Parathyroid adenoma (tissue), 2 donors: ENCODE results near the gene S100A13.
A peak's percentile ranks its signal among the peaks of the same experiment; 100 is the strongest.
"Not testable (repeated sequence)": the region's sequence is repeated elsewhere in the genome, so short reads cannot be mapped to it uniquely, and the experiment has no call there.

Experiments used
- H2AFZ ChIP-seq: fragments of 300-600 bp; sonication (generic); one replicate; pipeline ENCODE4 v1.7.0; 2017; ENCODE audit warnings: antibody characterized with exemption, mild to moderate bottlenecking
- H3K27ac ChIP-seq: fragments of 300-600 bp; sonication (generic); one replicate; pipeline ENCODE4 v1.7.0; 2017
- H3K27me3 ChIP-seq: fragments of 300-600 bp; sonication (generic); one replicate; pipeline ENCODE4 v1.7.0; 2017; ENCODE audit warnings: low read length; ENCODE audit not compliant: control insufficient read depth, insufficient read depth
- H3K36me3 ChIP-seq: fragments of 300-600 bp; sonication (generic); one replicate; pipeline ENCODE4 v1.7.0; 2017; ENCODE audit warnings: low read length; ENCODE audit not compliant: control insufficient read depth, insufficient read depth
- H3K4me1 ChIP-seq: fragments of 300-600 bp; sonication (generic); one replicate; pipeline ENCODE4 v1.7.0; 2017; ENCODE audit warnings: control low read depth
- H3K4me2 ChIP-seq: fragments of 300-600 bp; sonication (generic); one replicate; pipeline ENCODE4 v1.7.0; 2017; ENCODE audit warnings: low read length
- H3K4me3 ChIP-seq: fragments of 300-600 bp; sonication (generic); one replicate; pipeline ENCODE4 v1.7.0; 2017; ENCODE audit warnings: low read depth, low read length
- H3K79me2 ChIP-seq: fragments of 300-600 bp; sonication (generic); one replicate; pipeline ENCODE4 v1.7.0; 2017; ENCODE audit warnings: control low read depth
- H3K9ac ChIP-seq: fragments of 300-600 bp; sonication (generic); one replicate; pipeline ENCODE4 v1.7.0; 2017; ENCODE audit warnings: mild to moderate bottlenecking
- H3K9me3 ChIP-seq: fragments of 300-600 bp; sonication (generic); one replicate; pipeline ENCODE4 v1.7.0; 2017; ENCODE audit warnings: low read length; ENCODE audit not compliant: control insufficient read depth
- TF ChIP-seq, protein P1 (sequence below): fragments of 300-600 bp; sonication (generic); IDR thresholded peaks from one replicate; pipeline ENCODE4 v1.7.0; 2017; ENCODE audit warnings: antibody characterized with exemption, mild to moderate bottlenecking
- donor health status: primary hyperparathyroidism.

The S100A13 gene

DNA sequence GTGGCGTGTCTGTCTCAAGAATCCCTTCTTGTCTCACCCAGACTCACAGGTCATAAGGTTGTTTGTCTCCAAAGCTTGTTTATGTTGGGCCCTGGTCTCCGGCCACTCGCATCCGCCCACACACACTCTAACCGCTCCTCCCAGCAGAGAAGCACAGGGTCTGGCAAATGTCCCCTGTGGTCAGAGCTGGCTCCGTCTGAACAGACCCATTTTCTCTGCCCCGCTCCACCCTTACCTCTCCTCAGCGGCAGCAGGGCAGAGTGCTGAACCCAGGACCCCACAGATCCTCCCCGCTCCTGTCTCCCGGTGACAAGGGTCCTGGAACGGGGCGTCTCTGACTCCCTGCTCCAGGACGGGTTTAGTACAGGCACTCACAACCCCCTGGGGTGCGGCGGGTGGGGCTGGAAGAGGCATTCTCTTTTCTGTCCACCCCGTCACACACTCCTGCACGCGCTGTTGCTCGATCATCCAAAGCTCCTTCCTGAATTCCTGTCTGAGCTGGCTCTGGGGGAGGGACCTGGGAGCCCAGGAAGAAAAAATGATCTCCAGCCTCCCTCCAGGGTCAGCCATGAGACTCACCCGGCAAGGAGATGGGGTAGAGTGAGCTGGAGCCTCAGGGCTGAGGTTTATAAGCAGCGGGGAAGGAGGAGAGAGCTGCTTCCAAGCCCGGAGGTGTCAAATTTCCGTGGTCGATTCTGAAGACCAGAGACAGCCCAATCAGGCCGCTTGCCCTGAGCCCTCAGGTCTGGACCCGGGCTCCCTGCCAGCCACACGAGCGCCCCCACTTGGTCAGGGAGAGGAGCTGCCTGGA, at the start of gene S100A13:
TSS of gene S100A13 (minus strand) at position 602 of the 811 bp plus-strand sequence. CDS start 1,033 bp downstream, outside the sequence.
- H3K79me2 ChIP-seq: peaks cover 6% of the 10 kb centered on the region
- peaks cover 16% of the 10 kb centered on the region for H3K4me1 ChIP-seq
- TF ChIP-seq, protein P1, sequence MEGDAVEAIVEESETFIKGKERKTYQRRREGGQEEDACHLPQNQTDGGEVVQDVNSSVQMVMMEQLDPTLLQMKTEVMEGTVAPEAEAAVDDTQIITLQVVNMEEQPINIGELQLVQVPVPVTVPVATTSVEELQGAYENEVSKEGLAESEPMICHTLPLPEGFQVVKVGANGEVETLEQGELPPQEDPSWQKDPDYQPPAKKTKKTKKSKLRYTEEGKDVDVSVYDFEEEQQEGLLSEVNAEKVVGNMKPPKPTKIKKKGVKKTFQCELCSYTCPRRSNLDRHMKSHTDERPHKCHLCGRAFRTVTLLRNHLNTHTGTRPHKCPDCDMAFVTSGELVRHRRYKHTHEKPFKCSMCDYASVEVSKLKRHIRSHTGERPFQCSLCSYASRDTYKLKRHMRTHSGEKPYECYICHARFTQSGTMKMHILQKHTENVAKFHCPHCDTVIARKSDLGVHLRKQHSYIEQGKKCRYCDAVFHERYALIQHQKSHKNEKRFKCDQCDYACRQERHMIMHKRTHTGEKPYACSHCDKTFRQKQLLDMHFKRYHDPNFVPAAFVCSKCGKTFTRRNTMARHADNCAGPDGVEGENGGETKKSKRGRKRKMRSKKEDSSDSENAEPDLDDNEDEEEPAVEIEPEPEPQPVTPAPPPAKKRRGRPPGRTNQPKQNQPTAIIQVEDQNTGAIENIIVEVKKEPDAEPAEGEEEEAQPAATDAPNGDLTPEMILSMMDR: peak; percentile 62
- H3K9ac ChIP-seq: peak within 1 kb of the TSS; percentile 69
- H3K27me3 ChIP-seq: no peaks in the 10 kb centered on the region
- H2AFZ ChIP-seq: peak within 1 kb of the TSS; percentile 73
- H3K4me2 ChIP-seq: peak within 1 kb of the TSS; percentile 65
- peak within 1 kb of the TSS; percentile 76 for H3K4me3 ChIP-seq
- H3K9me3 ChIP-seq: no peaks in the 10 kb centered on the region
- peak within 1 kb of the TSS; percentile 98 for H3K27ac ChIP-seq
- no peaks in the 10 kb centered on the region for H3K36me3 ChIP-seq

DNA sequence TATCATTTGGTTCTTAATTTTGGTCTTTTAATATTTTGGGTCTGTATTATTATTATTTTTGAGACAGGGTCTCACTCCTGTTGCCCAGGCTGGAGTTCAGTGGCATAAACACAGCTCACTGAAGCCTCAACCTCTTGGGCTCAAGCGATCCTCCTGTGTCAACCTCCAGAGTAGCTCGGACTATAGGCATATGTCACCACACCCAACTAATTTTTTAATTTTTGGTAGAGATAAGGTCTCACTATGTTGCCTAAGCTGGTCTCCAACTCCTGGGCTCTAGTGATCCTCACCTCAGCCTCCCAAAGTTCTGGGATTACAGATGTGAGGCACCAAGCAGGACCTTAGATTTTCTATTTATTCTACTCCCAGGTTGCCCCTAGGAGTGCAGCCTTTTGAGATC, 46.2 kb upstream of the S100A13 start:
- H3K9me3 ChIP-seq: no peaks in the 10 kb centered on the region
- TF ChIP-seq, protein P1: no peak

GRCh38 chr1:153671628-153672353, 44.5 kb upstream of the S100A13 start:
- peak overlapping the region; percentile 73 for H2AFZ ChIP-seq
- H3K9ac ChIP-seq, H3K36me3 ChIP-seq, H3K9me3 ChIP-seq, H3K79me2 ChIP-seq, H3K27me3 ChIP-seq, H3K4me1 ChIP-seq: not testable (repeated sequence)
- peak overlapping the region; percentile 95 for H3K4me3 ChIP-seq
- peak overlapping the region; percentile 64 for H3K4me2 ChIP-seq
- peak overlapping the region; percentile 84 for H3K27ac ChIP-seq

More for the DNA sequence above, 46.2 kb upstream of the S100A13 start:
- Histone ChIP-seq H3K27me3 (no peaks in the 10 kb centered on the region), H3K36me3 (no peaks in the 10 kb centered on the region), H3K4me3 (no peak overlapping the region), H3K4me1 (peaks cover 3% of the 10 kb centered on the region), H3K79me2 (peaks cover 6% of the 10 kb centered on the region), H3K27ac (no peak overlapping the region), H2AFZ (no peak overlapping the region), H3K4me2 (no peak overlapping the region), H3K9ac (no peak overlapping the region)

GRCh38 chr1:153670859-153671627, 43.7 kb upstream of the S100A13 start, which contains the start of gene ILF2:
Gene ILF2 (minus strand): TSS chr1:153670993. CDS start chr1:153670922, 71 bp downstream.
- Histone ChIP-seq H3K9ac (no peak within 1 kb of the TSS), H2AFZ (peak within 1 kb of the TSS; percentile 75), H3K36me3 (no peaks in the 10 kb centered on the region), H3K79me2 (peaks cover 6% of the 10 kb centered on the region), H3K4me2 (peak within 1 kb of the TSS; percentile 98), H3K9me3 (no peaks in the 10 kb centered on the region), H3K27me3 (no peaks in the 10 kb centered on the region), H3K4me1 (peaks cover 3% of the 10 kb centered on the region), H3K4me3 (peak within 1 kb of the TSS; percentile 95), H3K27ac (peak within 1 kb of the TSS; percentile 84)
- TF ChIP-seq, protein P1: peak; percentile 47
